Body of pancreas (tissue), 4 donors: ENCODE data around the gene TGM5. TPM values are rescaled to one million over a fixed set of nuclear protein-coding genes. Genes with fewer than 3 reads are reported as not detected.

Experiments
- ATAC-seq: fragments of 150-250 bp; one replicate; pipeline ENCODE4 v1.9.1; 2016
- DNase-seq, 4 donors: peaks; one replicate each; pipeline ENCODE4 v3.0.0-alpha.2; 2019
- H3K27ac ChIP-seq, 4 donors: fragments of 200-600 bp; sonication (generic); 1 replicate in 3 of 4; 2 replicates in 1 of 4; pipeline versions ENCODE4 v1.5.1 to v1.6.1; 2016 to 2019; ENCODE audit warnings: mild to moderate bottlenecking in 1 of 4, mixed read lengths in 1 of 4, moderate library complexity in 1 of 4
- H3K27me3 ChIP-seq, 2 donors: fragments of 200-600 bp; sonication (generic); one replicate each; pipeline ENCODE4 v1.6.0; 2016; ENCODE audit warnings: mild to moderate bottlenecking in 1 of 2
- H3K36me3 ChIP-seq, 2 donors: fragments of 200-600 bp; sonication (generic); replicated peaks in 1 of 2; 2 replicates each; pipeline ENCODE4 v1.5.1; 2016; ENCODE audit warnings: low read depth in 2 of 2; ENCODE audit not compliant: insufficient read depth in 1 of 2
- H3K4me1 ChIP-seq: fragments of 200-600 bp; sonication (generic); one replicate; pipeline ENCODE4 v1.6.0; 2016
- H3K4me3 ChIP-seq, 2 donors: fragments of 200-600 bp; sonication (generic); 1 replicate in 1 of 2; 2 replicates in 1 of 2; pipeline ENCODE4 v1.5.1; 2016 to 2019
- H3K9me3 ChIP-seq, 3 donors: fragments of 200-600 bp; sonication (generic); 1 replicate in 2 of 3; 2 replicates in 1 of 3; pipeline ENCODE4 v1.5.1; 2016
- POLR2A ChIP-seq, 3 donors: fragments of 450-650 bp; IDR thresholded peaks; one replicate each; pipeline ENCODE4 v1.6.1; 2016; ENCODE audit warnings: antibody characterized with exemption in 3 of 3, mild to moderate bottlenecking in 2 of 3
- WGBS, 2 donors: methylation state at CpG; one replicate each; pipeline ENCODE4 v1.1.5; 2017; 5-methylcytosine and 5-hydroxymethylcytosine counted together
- intact Hi-C: fragments of 100-400 bp; cut with DNase I; formaldehyde crosslinking; loops from one replicate; pipeline ENCODE4 v1.15.1; 2023
- total RNA-seq, 2 donors: library from RNA; depleted of rRNA; stranded (reverse); fragments of >200 nt; gene quantifications; one replicate each; pipeline ENCODE4 v1.1.0, GENCODE V29; 2016
- TF ChIP-seq, protein P1 (sequence below), 7 experiments: fragments of 450-650 bp in 4 of 7; fragments of 200-600 bp in 3 of 7; sonication (generic) in 3 of 7; IDR thresholded peaks; one replicate each; pipeline ENCODE4 v1.5.1; 2016 to 2019; ENCODE audit warnings: antibody characterized with exemption in 7 of 7

TGM5 gene
- total RNA-seq, 2 donors from 2014 or later = not detected

DNA sequence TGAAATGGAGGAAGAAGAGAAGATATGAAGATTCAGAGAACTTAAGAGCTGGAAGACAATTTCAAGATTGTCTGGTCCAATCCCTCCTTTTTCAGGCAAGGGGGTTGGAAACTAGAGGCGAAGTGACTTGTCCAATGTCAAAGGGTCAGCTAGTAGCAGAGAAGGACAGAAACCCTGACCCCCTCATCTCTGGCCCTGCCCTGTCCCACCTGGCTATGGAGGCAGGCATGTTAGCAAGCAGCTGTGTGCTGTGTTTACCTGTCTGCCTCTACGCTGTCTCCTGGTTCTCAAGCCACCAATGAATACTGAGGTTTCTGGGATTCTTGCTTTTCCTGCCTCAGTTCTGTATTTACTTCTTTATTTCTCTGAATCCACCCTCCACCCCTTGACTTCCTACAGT lies 342 bp downstream of the TGM5 start:
- intact Hi-C loops = no loop called here
- 89 to 96% methylated on average over 2 of the region's 2 CpGs for WGBS, 2 donors
- DNase-seq (no peak), ATAC-seq (no peak)
- Histone ChIP-seq H3K36me3 (no peaks in the 10 kb centered on the region), H3K9me3 (no peaks in the 10 kb centered on the region), H3K27ac (no peak overlapping the region), H3K27me3 (no peaks in the 10 kb centered on the region), H3K4me3 (no peak overlapping the region), H3K4me1 (no peaks in the 10 kb centered on the region)
- TF ChIP-seq POLR2A (IDR thresholded peaks at IDR 0.05) = no peak
- TF ChIP-seq, protein P1, sequence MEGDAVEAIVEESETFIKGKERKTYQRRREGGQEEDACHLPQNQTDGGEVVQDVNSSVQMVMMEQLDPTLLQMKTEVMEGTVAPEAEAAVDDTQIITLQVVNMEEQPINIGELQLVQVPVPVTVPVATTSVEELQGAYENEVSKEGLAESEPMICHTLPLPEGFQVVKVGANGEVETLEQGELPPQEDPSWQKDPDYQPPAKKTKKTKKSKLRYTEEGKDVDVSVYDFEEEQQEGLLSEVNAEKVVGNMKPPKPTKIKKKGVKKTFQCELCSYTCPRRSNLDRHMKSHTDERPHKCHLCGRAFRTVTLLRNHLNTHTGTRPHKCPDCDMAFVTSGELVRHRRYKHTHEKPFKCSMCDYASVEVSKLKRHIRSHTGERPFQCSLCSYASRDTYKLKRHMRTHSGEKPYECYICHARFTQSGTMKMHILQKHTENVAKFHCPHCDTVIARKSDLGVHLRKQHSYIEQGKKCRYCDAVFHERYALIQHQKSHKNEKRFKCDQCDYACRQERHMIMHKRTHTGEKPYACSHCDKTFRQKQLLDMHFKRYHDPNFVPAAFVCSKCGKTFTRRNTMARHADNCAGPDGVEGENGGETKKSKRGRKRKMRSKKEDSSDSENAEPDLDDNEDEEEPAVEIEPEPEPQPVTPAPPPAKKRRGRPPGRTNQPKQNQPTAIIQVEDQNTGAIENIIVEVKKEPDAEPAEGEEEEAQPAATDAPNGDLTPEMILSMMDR (IDR thresholded peaks at IDR 0.05) = no peak

DNA sequence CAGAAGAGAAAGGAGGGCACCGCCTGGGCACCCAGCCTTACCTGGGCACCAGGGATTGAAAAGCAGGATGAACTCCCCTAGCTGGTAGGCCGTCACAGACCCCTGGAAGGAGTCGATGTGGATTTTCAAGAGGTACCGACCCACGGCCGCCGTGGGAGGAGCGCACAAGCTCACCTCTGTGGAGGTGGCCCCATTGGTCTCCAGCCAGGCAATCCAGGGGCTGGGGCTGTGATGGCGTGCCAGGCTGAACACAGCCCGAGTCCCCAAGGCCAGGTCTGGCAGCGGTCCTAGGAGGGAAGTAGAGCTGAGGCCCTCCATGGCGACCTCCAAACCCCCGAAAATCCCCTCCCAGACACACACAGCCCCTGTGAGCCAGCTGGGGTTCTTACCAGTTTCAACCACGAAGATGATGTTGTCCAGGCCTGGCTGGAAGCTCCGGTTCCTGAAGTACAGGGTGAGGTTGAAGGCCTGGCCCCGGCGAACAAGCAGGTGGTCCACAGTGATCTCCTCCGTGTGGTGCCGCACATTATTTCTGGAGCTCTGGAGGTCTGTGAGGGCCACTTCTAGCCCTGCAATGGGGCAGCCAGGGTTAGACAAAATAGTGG lies 6.6 kb downstream of the TGM5 start:
- Histone ChIP-seq H3K36me3 (no peaks in the 10 kb centered on the region), H3K27me3 (no peaks in the 10 kb centered on the region), H3K4me3 (no peak overlapping the region), H3K27ac (no peak overlapping the region), H3K4me1 (no peaks in the 10 kb centered on the region), H3K9me3 (no peaks in the 10 kb centered on the region)
- TF ChIP-seq, protein P1 (IDR thresholded peaks at IDR 0.05) = no peak
- no peak for TF ChIP-seq POLR2A (IDR thresholded peaks at IDR 0.05)
- ATAC-seq (no peak), DNase-seq (no peak)
- WGBS, 2 donors = 76 to 85% methylated on average over 14 to 19 of the region's 19 CpGs
- intact Hi-C loops = no loop called here

DNA sequence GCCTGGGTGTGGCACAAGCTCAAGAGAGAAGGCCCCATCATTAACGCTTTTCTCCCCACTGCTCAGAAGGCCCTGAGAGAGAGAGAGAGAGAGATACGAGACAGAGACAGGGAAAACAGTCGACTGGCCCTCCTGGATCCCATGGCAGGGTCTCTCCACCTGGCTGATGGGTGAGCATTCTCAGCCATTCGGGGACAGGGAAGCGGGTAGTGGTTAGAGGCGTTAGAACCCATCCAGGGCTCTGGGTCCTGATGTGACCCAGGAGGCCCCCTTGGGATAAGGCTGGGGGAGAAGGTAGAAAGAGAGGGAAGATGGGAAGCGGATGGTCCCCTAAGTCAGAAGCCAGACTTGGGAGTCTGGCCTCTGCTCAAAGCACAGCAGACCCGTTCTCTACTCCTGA lies 7.9 kb downstream of the TGM5 start:
- Histone ChIP-seq H3K36me3 (no peaks in the 10 kb centered on the region), H3K9me3 (no peaks in the 10 kb centered on the region), H3K4me3 (no peak overlapping the region), H3K27me3 (no peaks in the 10 kb centered on the region), H3K27ac (no peak overlapping the region), H3K4me1 (no peaks in the 10 kb centered on the region)
- ATAC-seq (no peak), DNase-seq (no peak)
- TF ChIP-seq, protein P1 (IDR thresholded peaks at IDR 0.05) = no peak
- no peak for TF ChIP-seq POLR2A (IDR thresholded peaks at IDR 0.05)
- 73 to 78% methylated on average over 6 to 8 of the region's 8 CpGs for WGBS, 2 donors
- intact Hi-C loops = no loop called here

DNA sequence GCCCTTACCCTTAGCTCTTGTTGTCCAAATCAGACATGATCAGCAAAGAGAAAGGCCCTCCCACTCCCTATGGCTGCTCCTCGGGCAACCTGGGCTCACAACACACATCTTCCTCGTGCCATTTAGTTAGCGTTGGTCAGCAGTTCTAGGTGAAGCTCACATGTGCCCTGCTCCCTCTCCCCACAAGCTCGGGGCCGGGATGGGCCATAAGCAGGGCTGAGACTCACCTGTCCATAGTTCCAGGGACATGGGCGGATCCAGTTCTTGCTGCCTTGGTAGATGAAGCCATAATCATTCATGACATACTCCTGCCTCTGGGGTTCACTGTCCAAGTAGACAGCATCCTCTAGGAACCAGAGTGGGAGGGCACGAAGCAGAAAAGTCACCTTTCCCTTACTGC lies 10.4 kb downstream of the TGM5 start:
- no peak overlapping the region for H3K27ac ChIP-seq
- no peak overlapping the region for H3K4me3 ChIP-seq
- ATAC-seq = no peak
- WGBS, 2 donors = 67 to 78% methylated on average over 4 to 6 of the region's 7 CpGs
- intact Hi-C loops = no loop called here
- no peaks in the 10 kb centered on the region for H3K9me3 ChIP-seq
- TF ChIP-seq, protein P1 (IDR thresholded peaks at IDR 0.05) = no peak
- no peak for TF ChIP-seq POLR2A (IDR thresholded peaks at IDR 0.05)
- no peaks in the 10 kb centered on the region for H3K36me3 ChIP-seq
- no peak for DNase-seq
- H3K27me3 ChIP-seq = no peaks in the 10 kb centered on the region
- no peaks in the 10 kb centered on the region for H3K4me1 ChIP-seq

DNA sequence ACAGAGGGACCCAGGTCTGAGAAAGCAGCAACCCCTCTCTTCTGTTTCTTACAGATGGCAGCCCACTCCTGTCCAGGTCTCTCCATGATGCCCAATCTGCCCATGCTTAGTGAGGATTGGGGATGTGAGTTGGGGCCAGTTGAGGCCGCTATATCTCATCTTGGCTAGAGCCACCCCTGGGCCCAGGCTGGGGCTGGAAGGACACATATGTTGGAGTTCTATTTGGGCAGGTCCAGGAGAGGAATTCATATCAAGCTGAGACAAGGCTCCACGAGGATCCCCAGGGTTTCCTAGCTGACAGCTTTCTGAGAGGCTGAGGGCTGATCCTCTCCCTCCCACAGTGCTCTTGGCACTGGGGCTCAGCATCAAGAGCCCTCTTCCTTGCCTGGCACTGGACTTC lies 11.4 kb downstream of the TGM5 start:
- DNase-seq (no peak), ATAC-seq (no peak)
- 59 to 63% methylated on average over 2 of the region's 2 CpGs for WGBS, 2 donors
- H3K4me1 ChIP-seq = no peaks in the 10 kb centered on the region
- no peak overlapping the region for H3K4me3 ChIP-seq
- no peaks in the 10 kb centered on the region for H3K27me3 ChIP-seq
- no peaks in the 10 kb centered on the region for H3K36me3 ChIP-seq
- intact Hi-C loops = no loop called here
- TF ChIP-seq, protein P1 (IDR thresholded peaks at IDR 0.05) = no peak
- no peak for TF ChIP-seq POLR2A (IDR thresholded peaks at IDR 0.05)
- H3K27ac ChIP-seq = no peak overlapping the region
- H3K9me3 ChIP-seq = no peaks in the 10 kb centered on the region
